ENCODE measurements around the gene SATB2.

The SATB2 gene

DNA sequence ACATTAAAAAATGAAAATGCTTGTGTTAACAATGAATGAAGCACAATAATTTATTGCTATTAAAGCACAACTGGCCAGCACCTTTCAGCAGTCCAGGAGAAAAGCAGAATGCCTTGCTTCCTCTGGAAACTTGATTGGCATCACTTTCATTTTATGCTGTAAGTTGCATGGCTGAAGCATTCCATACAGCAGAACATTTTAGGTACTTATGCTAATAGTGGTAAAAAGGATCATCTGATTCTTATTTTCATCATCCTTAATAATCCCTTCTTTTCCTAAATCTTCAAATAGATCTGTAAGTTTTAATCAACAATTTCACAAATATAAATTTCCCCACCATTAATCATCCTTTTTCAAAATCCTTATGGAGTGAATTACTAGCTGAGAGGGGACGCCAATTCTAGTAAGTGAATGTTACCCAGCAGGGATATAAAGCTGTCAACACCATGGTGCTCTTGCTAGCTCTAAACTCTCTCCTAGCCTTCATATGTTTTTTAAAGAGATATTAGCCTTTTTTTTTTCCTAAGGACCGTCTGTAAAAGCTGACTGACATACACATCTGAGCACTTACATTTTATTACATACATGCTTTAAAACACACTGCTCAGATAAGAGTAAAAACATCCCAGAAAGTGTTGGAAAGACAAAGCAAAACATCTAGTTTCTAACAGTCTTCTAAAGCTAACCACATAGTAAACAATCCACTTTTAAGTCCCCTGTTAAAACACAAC lies 5.3 kb downstream of the SATB2 start:
- DNase-seq = no peak

DNA sequence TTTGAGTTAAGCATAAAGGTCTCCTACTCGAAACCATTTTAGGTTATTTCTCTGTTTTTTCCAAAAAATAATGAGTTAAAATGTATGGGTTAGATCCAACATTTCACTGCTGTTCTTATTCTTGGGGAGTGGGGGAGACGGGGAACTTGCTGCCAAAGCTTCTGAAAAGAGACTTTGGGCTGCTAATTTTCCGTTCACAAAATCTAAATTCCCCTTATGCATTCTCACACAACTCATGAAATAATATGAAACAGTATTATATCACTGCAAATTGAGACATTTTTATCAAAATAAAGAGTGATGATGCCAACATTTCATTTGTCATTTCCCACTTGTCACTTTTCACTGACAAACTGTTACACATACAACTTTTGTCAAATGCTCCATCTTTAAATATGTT lies 7.8 kb downstream of the SATB2 start:
- no peak for DNase-seq

DNA sequence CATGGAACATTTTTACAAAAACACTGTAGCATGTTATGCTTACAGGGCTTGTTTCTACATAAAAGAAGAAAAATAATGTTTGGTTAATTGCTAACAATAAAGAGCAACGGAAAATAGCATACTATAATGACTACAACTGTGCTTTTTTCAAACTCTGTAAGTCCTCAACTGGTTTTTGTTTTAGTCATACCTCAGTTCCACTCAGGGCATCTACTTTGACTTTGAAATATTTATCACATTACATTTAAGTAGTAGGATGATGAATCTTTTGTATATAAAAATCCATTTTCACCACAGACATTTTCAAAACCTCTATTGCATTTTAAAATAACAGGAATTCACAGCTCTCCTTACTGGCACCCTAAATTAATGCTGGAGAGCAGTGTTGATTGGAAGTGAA lies 8.3 kb downstream of the SATB2 start:
- no peak for DNase-seq

DNA sequence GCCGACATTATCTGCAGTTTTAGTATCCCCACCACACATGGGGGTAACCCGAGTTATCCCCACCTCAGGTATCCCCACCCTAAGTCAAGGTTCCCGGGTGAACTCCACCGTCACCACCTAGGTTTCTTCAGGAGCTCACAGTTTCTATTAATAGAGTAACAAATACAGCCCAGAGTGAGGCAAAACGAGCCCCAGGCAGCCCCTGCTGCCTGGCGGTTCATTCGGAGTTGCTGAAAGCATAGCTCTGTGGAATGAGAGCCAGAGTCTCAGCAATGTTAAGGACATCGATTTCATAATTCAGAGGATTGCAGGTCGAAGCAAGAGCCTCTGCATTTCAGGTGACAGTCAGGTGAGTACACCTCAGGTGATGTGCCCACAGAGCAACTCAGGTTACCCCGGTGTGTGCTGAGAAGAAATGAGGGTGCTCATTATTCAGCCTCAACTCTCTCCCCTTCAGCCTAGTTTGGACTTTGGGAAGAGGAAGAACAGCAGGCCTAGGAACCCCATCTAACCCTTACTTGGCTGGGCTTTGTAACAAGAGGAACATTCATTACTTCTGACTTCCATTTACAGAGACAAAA lies 10.7 kb downstream of the SATB2 start:
- DNase-seq = no peak

DNA sequence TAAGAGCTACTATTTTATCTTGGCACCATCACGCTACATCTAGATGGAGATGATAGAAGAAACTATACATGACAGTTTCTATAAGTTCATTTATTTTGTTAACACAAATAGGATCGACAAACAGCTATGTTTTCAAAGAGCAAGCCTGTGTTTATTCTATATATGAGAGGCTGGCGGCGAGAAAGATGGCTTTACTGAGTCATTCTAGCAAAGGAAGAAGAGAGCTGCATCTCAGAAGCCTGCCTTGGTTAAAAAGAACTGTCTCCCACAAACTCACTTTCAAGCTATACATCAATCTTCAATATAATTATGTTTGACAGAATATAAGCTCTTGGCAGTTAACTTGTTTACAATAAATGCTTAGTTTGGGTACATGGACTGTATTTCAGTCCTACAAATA lies 13.0 kb downstream of the SATB2 start:
- no peak for DNase-seq

DNA sequence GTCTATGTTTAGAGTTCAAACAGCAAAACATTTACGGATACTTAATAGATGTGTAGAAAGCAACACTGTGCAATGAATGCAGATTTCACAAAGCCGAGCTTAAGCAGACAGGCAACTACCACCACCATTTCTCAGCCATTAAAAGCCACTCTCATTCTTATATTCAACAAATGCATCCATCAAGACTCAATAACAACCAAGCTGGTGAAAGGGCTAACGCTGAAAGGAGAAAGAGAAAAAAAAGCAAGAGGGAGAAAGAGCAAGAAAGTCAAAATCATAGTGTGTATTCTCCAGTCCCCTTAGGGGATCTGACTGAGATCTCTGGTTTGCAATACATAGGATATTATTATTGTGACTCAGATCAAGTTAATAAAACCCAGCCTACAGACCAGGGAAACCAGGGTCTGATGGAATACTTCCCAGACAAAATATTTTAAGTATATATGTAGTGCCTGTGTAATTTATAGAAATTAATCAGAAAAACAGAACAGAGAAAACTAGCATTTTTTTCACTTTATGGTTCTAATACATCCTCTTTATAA lies 14.1 kb downstream of the SATB2 start:
- DNase-seq = no peak

DNA sequence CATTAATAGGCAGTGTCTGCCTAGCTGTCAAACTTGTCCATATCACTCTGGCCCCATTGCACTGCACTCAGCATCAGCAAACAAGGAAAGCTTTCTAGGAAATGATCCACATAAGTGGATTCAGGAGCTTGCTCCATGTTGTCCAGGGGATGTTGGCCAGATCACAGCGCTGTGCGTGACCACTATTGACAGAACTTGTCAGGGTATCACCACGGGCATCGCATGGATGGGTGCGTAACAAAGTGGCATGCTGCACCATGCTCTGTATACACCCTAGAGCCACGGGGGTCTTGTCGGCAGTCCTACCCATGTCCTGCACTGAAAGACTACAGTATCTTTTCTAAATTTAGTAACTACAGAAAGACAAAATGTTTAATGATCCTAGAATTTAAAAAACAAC lies 15.6 kb downstream of the SATB2 start:
- no peak for DNase-seq

DNA sequence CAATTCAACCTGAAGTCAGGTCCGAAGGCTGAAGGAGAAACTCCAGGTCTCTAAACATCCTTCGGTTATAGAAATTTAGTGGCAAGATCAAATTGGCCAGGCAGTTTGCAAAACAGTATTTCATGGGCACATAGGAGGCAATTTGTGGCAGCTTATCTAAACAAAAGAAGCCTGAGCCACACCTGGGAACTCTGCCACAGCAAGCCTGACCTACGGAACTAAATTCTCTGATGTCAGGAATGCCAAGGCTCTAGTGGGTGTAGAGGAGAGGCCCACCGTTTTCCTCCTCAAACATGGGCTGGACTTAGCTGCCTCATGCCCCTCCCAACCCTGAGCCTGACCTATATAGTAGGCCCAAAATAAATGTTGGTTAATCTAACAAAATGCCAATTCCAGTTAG lies 16.0 kb downstream of the SATB2 start:
- DNase-seq = no peak

DNA sequence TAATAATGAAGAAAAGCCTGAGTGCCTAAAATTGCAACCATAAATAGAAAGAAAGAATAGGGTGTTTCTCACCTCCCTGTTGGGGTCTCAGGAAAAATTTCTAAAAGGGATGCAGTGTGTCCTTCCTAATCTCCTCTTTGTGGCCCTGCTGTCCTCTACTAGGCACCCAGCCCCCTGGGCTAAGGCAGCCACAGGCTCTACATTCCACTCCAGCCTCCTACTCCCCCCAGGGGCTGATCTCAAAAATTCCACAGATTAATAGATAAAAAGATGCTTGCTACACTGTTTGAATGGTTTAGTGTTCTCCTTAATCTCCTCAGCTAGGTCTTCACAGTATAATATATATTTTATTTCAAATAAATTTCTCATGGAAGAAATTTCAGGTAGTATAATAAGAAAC lies 17.6 kb downstream of the SATB2 start:
- no peak for DNase-seq

DNA sequence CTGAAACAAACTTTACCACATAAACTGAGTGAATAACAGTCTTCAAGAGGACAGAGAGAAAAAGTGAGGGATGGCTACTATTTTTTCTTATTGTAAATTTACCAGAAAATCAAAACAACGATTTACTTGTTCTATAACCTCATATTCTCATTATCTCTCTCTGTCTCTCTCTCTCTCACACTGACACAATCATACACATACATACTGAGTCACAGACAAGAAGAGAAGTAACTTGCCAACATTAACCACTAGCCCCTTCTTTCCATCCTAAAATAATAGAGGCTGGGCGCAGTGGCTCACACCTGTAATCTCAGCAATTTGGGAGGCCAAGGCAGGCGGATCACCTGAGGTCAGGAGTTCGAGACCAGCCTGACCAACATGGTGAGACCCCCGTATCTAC lies 18.2 kb downstream of the SATB2 start:
- no peak for DNase-seq

DNA sequence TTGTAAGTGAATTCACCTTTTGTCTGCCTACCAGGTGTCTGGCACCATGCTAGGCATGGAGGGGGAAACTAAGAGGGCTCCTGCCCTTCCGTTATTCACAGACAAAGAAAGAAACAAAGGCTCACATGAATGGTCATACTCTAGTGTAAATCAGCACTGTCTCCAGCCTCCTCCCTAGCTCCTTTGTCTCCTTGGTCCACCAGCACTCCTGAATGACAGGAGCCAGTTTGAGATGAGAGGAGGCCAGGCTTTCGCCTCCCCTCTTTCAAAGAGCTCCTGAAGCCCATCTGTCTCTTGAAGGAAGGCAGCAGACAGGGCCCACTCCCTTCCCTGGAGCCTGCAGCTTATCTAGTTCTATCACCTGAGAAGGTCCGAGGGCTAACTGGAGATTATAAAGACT lies 18.7 kb downstream of the SATB2 start:
- no peak for DNase-seq

DNA sequence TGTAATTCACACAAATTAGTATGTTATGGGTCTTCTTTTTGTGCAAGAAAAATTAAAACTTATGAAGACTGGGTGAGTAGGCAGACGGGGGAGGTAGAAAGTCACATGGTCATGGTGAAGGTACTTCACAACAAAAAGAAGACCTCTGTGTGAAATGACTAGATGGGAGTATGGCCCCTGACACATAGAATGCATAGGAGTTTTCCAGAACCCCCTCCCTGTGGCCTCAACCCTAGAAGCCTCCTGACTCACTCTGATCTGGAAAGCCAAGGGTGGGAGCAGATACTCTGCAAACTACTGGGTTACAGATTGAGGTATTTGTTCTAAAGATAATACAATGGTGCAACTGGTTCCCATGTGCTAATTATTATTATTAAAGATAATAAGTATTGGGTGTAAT lies 23.2 kb downstream of the SATB2 start:
- no peak for DNase-seq

DNA sequence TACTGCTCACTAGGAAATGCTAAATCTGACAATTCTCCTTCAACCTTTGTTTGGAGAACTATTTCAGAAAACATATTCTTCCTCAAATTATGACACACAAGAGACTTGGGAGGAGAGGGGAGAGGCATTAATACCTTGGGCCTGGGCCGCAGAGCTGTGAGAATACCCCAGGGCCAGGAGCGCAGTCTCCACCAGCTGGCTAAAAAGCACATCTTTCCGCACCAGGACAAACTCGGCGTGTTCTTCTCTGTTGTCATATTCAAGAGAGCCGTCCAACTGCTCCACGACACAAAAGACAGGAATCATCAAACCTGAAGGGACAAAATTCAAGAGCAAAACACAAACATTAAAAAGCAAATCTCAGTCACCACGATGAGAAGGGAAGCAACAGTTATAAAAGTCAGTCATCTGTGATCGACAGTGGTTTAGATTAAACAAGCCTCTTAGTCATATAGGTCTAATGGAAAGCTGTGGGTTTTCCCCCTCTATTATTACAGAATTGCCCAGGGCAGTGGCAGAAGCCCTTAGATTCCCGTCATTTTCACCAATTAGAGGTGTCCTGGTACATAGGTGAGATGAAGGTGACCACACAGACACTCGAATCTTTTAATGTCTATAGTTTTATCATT lies 24.4 kb downstream of the SATB2 start:
- DNase-seq = no peak

DNA sequence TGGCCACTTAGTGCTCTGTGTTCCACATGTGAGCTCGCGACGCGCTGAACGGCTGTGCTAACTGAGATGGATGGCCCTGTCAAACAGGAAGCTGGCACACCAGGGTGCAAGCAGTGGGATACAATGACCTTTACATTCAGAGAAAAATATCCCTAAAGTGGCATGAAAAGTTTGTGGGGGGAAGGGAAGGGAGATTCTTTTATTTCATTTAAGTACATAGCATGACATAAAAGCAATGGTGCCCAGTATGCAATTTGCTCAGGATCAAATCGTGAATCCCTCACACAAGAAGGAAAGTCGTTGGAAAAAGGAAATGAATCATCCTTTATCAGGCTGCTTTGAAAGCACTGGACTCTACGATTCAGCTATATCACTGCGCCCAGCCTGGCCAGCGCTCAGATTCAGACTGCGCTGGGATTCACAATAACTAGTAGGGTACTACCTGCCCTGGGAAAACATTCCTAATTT lies 26.0 kb downstream of the SATB2 start:
- DNase-seq = no peak

DNA sequence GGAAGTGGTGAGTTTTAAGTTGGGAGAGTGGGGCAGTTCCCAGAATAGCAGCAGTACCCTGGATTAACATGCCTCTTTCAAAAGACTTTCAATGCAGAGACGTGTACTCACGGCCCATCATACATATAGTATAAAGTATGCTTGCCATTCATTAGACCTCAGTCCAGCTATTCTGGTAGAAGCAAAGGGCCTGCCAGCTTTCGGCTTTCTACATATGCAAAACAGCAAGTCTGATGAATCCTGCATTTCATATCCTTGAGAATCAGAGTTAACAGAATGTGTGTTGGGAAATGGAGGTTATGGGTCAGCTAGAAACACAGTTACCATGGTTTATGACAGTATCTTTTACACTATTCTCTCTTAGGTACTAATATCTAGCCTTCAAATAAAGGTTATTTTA lies 27.5 kb downstream of the SATB2 start:
- DNase-seq = no peak

DNA sequence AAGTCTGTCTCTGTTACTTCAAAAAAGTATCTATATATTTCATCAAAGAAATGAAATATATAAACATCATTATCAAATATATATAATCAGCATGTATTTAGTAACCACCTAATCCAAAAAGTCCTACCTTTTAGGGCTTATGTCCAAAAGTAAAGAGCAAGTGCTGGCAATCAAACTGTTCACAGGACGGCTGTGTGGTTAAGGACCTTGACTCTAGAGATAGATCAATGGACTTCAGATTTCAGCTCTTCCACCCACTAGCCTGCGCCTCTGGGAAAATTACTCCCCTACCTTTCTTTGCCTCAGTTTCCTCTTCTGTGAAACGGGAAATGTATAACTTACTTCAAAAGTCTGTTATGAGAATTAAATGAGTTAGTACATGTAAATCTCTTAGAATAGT lies 29.4 kb downstream of the SATB2 start:
- DNase-seq = no peak

DNA sequence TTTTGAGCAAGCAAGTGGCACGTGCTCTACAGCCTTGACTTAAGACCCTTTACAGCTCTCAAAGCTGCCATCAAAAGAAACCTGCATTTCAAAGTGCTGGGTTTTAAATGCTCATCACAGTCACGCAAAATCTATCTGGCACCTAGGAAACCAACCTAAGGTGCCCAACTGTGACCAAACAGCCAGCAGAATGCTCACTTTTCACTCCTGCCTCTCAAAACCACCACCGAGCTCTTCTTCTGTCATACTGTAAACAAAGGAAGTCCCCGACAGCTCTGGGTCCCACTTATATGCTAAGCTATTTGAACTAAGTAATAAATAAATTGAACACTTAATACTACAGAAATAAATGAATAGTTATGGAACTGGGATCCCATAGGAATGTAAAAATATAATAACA lies 33.6 kb downstream of the SATB2 start:
- no peak for DNase-seq

DNA sequence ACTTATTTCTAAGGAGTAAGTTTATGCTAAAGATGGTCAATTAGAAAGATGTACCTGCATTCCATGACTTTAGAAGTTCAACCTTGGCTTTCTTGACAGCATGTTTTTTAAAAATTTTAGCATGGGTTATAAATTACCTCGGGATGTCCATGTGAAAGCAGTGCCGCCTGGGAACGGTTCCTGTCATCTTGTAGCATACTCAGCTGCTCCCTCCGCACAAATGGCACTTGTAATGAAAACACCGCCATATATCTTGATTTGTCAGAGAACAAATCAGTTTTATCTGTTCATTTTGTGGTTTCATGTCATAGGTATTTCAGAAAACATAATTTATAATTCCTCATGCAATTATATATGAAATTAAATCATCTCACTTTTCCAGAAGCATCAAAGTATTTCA lies 38.3 kb downstream of the SATB2 start:
- no peak for DNase-seq

DNA sequence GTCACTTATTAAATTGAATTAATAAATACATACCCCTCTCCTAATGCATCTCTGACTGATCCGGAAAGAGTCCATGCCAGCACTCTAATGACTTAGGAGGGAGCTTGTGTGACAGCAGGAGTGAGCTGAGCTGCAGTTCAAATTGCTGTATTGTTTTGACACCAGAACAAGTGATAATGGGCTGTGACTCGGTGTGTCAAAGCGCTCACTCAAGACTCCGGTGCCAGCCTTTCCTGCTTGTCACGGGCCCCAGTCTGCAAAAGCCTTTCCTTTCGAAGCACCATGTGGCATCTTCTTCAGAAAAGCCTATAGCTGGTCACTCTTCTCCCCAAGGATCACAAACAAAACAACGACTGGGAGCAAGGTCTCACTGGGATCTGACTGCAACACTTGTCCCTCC lies 43.3 kb downstream of the SATB2 start:
- no peak for DNase-seq

DNA sequence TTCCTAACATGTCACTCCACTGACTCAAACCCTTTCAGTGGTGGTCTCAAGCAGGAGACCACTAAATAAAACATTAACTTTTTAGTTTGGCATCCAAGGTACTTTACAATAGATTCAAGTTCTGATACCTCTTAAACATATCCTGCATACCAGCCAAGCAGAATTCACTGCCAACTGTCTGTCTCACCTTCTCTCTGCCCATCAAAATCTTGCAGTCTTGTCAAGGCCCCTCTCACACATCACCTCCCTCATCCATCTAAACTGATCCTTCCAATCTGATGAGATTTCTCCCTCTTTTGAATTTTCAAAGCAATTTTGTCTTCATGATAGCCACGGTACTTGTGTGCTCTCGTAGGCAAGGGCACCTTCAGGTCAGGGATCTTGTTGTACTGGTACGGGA lies 43.7 kb downstream of the SATB2 start:
- DNase-seq = no peak

DNA sequence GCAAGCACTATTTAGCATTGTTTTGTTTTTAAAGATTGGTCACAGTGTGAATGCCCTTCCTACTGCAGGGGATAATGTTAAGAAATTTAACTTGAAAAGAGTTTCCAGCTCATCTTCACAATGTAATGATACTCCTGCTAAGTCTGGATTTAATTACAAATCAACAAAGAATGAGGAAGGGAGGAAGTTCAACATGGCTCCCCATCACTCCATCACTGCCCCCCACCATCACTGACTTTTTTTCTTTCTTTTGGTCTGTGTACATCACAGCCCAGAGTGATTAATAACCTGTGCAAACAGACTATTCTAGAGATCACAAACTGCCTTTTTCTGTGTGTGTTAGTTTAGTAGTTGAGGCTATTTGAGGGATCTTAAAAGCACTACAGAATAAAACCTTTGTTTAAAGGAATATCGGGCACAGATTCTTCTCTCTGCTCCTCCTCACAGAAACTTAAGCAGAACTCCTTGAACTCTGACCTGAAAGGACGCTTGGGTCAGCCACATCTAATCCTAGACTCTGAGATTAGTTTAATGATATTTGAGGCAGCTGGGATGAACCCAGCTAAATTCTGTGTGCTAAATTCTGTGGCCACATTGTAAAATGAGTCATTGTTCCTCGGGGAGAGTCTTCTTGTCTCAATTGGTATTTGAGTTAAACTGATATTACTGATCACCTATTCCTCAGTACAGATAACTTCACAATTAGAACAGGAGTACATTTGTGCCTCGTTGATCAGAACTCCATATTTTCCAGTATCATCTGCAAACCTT lies 47.8 kb downstream of the SATB2 start:
- no peak for DNase-seq

DNA sequence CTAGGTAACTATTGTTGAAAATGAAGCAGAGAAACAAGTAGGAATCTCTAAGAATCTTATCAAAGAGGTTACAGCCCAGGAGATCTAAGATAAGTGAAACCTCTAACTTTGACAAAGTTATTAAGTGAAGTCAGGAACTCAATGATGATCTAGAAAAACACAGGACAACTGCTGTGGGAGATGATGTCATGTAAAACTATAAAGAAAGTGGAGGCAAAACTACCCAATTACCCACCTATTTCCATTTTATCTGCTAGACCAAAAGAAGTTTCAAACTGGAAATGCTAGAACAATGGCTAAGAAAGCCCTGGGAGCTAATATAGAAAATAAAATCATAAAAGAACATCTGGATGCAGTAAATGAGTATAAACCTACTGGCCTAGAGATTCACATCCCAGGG lies 50.3 kb downstream of the SATB2 start:
- DNase-seq = no peak

DNA sequence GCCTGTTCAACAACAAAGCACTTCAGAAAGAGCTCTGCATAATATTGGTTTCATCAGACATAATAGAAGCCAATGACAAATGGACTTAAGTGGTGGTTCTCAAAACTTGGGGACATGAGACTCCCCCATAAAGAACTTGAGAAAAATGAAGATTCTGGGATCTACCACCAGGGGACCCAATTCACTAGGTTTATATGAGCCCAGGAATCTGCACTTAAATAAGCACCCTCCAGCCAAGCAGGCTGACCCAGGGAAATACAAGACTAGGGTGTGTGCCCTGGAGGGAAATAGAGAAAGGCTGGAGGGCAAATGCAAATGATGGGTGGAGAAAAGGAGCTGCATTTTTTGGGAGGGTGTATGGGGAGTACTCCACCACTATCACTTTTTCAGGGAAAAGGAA lies 52.5 kb downstream of the SATB2 start:
- DNase-seq = no peak

DNA sequence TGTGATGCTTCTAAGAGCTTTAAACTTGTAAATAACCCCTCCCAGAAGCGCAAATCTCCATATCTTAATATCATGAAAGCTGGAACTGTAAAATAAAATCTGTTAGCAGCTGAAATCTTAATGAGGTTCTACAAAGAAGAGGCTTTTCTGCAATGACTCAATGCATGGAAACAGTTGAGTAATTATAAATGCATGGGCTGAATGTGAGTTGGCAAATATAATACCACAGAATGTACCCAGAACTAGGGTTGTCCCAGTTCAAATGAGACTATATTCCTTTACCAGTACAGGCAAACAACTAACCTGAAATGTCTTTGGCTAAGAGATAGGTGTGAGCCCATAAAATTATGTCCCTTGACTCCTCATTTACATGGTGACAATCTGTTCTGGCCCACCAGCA lies 52.9 kb downstream of the SATB2 start:
- DNase-seq = no peak

Data from eye (tissue), 1 donor.